CD4-positive, alpha-beta T cell treated with Interleukin-4 for 4 hours (primary cell): ENCODE measurements around the gene ADRA2B.
"Not testable (repeated sequence)": the region's sequence is repeated elsewhere in the genome, so short reads cannot be mapped to it uniquely, and the experiment has no call there.

Experiments
- DNase-seq: peaks from one replicate; pipeline ENCODE4 v3.0.0-alpha.2; 2020

ADRA2B gene

DNA sequence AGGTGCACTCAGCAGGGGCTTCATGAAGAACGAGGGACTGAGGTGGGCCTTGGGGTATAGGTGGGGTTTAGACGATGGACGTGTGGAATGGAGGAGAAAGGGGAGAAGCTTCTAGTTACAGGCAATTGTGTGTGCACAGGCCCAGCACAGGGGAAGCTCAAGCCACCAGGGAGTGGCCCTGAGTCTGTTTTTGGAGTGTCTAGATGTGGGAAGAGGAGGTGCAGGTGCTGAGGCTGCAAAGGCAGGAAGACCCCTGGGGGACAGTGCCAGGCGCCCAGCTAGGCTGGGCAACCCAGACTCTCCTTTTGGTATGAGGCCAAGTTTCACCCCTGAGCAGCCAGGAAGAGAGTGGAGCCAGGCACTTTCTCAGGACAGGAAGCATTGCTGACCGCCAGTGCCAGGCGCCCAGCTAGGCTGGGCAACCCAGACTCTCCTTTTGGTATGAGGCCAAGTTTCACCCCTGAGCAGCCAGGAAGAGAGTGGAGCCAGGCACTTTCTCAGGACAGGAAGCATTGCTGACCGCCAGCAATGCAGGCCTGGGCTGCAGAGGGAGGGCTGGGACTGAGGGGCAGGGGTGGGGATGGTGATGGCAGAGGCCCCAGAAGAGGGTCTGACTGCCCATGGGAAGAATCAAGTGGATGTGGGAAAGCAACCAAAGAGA is 31.4 kb downstream of the ADRA2B start:
- DNase-seq = not testable (repeated sequence)

DNA sequence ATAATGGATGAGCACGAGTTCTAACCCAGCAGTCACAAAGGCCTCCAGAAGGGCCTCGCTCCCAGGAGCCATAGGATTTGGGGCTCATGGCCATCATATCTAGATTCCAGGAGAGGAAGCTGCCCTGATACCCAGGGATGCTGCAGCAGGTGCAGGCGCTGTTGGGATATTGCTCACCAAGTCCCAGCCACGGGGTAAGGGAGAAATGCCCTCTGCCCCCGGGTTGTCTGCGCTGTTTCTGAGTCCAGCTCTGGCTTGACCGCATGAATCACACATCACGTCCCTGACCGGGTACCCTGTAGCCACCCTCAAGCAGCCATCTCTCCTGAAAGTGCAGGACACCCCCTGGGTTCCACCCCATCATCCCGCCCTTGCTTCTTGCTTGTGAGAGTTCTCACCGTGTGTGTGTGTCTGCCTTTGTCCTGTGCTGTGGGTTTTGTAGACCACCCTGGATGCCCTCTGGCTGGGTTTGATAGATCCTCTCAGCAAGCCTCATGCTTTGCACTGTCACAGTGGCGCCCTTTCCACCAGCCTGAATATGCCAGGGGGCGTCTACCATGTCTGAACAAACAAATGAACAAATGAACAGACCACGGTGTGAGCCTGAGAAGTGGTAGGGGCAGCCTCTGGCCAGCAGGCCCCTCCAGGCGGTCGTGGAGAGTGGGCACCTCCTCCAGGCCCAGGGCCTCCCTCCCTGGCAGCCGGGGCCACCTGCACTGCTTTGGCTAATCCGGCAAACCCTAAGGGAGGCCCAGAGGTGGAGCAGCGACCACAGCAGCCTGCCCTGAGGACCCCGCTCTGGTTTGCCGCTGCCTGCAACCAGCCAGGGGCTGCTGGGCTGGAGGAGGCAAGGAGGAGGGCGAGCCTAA is 32.1 kb downstream of the ADRA2B start:
- no peak for DNase-seq

DNA sequence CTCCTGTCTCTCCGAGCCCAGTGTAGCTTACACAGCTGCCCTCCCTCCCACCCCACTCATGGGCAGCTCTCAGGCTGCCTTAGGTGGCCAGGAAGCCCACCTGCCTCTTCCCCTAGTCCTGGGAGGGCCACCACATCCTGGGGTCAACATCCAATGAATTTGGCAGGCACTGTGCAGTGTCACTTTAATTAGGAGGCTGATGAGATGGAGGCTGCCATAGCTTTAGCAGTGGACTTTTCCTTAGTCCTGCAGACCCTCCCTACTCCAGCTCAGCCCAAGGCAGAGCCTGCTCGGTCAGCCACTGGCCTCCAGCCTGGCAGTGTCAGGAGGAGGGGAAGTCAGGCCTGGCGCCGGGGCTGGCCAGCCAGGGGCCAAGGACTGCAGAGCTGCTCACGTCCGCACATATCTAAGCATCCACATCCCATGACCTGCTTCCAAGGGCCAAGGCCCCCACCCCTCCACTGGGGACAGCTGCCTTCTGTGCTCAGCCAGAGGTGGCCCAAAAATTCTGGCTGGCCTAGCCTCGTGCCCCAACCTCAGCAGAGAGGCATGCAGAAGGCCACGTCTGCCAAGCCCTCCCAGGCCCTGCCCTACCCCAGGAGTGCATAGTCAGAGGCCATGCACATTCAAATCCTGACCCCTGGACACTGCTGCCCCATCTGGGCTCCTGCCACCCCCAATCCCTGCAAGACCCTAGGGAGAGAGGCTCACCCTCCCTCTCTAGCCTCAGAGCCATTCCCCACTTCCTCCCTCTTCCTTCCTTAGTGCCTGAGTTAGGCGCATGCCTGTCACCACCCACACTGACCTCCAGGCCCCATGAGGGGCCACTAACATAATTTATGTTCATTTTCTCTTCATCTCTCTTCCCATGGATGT is 33.1 kb downstream of the ADRA2B start:
- no peak for DNase-seq

DNA sequence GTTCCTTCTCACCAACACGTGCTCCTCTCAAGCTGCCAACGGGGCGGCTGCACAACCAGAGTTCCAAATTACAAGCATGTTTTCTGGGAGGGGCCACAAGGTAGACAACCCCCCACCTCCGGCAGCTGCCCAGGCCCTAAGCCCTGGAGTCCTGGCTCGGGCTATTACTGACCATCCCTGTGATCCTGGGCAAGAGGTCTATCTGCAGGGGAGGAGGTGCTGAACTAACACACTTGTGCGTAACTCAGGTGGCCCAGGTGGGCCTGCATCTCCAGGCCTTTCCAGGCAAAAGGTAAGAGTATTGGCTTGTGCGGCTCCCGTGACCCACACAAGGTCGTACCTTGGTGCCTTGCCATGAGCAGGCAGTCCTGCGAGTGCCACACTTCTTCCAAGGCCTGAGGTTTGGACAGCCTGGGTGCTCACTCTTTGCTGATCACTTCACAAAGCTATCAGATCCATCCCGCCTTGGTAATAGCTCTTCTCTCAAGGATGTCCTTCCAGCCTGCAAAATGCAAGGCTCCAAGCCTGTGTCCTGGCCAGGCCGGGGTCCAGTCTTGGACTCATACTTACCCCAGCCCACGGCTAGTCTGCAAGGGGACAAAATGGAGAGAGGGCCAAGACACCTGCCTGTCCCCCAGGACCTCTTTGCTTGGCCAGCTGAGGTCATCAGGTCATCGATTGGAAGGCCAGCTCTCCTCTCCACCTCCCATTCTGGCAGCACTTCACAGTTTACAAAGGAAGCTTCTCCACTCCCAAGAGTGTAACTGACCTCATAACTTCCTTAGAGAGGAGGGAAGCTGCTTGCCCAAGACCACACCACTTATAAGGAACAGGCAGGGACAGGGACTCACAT is 33.9 kb downstream of the ADRA2B start:
- DNase-seq = no peak

DNA sequence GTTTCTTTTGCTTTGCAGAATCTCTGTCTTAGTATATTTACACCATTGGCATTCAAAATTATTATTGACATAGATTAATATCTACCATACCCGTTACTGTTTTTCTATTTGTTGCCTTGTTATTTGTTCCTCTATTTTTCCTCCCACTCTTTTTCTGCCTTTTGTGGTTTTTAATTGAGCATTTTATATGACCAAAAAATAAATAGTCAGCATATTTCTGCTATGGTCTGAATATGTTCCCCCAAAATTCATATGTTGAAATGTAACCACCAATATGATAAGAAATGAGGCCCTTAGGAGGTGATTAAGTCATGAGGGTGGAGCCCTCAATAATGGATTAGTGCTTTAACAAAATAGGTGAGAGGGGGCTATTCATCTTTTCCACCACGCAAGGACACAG is 35.3 kb downstream of the ADRA2B start:
- DNase-seq = no peak

DNA sequence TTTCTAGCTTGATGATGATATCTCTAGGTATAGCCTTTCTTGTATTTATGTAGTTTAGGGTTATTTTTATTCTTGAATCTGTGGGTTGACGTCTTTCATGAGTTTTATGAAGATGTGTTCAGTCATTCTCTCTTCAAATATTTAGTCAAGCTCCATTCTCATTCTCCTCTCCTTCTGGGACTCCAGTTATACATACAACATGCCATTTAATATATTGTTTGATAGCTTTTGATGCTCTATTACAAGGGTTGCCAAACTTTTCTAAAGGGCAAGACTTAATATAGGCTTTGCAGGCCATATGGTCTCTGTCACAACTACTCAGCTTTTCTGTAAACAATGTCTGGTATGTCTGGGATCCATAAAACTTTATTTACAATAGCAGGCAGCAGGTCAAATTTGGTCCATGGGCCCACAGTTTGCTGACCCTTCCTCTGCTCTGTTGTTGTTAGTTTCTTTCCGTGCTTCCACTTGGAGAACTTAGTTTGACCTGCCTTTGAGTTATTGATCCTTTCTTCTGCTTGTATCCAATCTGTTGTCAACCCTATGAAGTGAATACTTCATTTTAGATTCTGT is 41.1 kb downstream of the ADRA2B start:
- DNase-seq = no peak

DNA sequence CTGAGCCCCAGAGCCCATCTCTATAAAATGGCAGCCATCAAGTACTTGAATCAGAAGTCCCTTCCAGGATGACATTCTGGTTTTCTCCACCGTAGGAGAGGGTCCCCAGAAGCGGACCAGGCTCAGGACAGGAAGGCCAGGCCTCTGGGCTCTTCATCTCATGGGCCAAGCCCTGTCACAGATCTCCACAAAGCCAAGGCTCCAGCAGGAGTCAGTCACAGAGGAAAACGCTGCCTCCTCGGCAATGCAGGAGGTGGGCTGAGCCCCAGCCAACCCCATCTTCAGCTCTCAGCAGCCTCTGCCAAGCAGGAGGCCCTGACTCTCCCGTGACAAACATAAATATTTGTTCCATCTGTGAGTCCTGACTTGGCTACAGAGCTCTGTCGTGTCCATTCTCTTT is 42.2 kb downstream of the ADRA2B start:
- DNase-seq = no peak

DNA sequence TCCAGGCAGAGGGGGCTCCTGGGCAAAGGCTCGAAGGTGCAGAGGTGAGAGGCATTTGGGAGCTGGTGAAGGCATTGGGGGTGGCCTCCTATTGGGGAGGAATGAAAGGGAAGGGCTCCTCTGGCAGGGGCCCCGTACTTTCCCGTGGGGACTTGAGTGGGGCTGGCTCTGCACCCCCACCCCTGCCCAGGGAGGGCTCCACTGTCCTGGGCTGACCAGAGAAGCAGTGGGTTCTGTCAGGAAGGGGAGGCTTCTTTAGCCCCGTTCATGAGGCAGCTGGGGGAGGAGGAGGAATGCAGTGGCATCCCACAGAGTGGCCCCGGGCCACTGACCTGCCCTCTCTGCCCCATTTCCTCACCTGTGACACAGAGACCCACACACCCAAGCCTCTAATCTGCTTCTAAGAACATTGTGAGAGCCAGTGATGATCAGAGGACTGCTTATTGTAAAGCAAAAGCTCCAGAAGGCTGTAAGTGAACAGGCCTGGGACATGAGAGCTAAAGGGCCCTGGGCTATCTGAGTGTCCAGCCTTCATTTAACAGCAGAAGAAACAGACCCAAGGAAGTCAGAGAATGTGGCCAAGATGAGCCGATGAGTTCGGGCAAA is 43.1 kb downstream of the ADRA2B start:
- no peak for DNase-seq

DNA sequence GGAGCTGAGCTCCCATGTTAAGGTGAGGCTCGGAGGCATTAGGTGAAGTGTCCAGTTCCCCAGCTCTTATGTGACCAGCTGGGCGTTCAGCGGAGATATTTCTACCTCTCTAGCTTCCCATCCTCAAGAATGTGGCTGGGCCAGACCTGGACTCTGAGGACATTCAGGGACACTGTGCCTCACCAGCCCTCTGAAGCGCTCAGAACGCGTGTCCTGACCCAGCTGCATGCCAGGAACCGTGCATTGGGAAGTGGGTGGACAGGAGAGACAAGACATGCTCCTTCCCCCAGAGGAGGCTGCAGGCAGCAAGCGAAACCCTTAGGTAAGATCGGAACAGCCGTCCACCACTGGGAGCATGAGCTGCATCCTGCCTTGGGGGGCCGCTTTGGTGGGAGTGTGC is 43.6 kb downstream of the ADRA2B start:
- no peak for DNase-seq

DNA sequence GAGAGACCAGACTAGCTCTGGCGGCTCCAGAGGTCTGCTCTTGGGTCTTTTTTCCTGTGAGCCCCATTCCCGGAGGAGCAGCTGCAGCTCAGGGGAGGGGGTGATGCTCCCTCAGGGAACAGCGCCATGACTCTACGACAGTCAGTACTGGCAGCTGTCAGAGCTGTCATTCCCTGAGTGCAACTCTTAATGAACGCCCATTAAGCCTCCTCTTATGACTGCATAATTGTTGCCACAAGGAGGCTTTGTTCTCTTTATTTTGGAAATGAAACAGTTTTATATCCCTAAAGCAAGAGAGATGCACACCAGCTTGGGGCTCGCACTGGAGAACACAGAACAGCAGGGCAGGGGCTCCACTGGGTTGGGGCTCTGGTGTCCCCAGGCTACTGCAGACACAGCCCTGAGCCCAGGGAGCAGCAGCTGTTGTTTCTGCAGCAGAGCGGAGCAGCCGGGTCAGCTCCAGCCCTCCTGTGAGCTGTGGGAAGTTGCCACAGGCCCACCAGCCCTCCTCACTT is 44.3 kb downstream of the ADRA2B start:
- not testable (repeated sequence) for DNase-seq

DNA sequence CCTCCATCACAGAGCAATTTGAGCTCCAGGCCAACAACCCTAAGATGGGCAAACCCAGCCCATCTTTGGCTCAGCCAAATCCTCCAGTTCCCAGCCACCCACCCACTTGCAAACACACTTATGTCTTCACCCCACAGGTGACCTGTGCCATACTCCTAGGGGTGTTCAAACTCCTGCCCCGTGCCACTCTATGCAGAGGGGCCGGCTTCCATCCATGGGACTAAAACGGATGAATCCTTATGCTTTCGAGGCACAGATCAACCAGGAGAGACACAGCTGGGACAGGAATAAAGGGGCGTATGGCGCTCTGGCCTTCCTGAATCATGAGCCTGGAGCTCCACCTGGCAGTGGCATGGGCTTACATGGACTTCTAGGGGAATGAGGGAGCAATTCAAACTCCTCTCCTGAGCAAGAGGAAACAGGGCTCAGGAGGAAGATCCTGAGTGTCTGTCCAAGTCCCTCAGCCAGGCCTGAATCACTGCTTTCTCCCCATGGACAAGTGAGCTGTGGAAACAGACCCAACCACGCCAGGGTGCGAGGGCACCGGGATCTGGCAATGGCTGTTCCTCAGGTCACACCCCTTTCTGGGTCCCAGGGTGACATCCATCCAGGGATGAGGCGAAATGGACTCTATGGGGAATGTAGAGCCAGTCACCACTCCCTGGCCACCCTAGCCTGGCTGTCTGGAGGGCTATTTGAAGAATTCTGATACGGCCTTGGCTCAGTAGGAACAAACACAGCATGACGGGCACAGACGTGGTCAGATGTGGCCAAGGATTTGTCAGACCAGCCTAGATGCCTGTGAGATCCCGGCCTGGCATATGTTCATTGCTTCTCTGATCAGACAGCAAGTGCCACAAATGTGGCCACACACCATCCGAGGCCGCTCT is 45.0 kb downstream of the ADRA2B start:
- not testable (repeated sequence) for DNase-seq

DNA sequence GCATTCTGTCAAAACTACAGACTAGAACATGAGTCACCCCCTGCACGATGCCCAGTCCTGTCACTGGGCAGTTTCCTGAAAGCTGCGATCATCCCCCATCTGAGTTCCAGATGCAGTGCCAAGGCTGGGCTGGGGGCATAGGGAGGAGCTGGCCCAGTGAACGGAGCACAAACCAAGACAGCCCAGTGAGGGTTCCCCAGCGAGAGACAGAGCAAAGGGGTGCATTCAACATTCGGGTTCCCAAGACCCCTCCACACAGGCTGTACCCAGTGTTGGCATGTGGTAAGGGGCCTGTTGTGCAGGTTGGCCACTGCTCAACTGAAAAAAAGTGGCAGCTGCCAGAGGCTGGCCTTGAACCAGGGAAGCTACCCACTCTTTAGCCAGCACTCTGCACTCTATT is 46.0 kb downstream of the ADRA2B start:
- not testable (repeated sequence) for DNase-seq

DNA sequence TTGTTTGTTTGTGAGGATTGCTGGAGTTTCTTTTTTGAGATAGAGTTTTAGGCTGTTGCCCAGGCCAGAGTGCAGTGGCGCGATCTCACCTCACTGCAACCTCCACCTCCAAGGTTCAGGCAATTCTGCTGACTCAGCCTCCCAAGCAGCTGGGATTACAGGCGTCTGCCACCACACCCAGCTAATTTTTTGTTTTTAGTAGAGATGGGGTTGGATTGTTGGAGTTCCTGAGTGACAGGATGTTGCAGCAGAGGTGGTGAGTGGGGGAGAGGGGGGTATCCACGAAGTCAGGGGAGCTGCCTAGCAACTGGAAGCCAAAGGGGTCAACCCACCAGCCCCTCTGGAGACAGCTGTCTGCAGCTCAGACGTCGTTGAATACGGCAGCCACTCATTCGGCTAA is 46.5 kb downstream of the ADRA2B start:
- not testable (repeated sequence) for DNase-seq

DNA sequence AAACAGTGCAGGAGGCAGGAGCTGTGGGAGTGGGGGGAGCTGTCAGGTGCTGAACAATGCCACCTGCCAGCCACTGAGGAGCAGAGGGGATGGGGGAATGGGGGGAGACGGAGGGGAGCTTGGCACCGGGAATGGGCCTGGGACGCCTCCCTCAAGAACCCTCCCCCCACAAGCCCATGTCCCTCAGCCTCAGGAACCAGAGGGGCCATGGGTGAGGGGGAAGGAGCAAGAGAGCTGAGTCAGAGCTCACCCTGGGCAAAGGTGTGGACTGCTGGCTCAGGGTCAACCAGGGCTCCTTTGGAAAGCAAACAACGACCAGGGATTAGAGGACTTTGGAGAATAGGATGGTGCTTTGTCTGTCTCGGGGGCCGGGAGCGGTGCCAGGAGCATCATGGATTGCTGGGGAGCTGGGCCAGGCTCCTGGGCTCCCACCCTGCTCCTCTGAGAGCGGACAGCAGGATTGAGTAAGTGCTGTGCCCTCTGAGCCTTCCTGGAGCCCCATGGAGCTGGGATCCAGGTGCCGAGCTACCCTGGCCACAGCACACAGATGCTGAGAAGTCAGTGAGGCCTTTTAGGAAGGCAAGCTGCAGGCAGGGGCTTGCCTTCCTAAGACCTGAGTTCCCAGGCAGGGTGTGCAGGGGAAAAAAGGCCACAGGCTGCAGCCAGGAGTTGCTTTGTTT is 48.3 kb downstream of the ADRA2B start:
- not testable (repeated sequence) for DNase-seq

DNA sequence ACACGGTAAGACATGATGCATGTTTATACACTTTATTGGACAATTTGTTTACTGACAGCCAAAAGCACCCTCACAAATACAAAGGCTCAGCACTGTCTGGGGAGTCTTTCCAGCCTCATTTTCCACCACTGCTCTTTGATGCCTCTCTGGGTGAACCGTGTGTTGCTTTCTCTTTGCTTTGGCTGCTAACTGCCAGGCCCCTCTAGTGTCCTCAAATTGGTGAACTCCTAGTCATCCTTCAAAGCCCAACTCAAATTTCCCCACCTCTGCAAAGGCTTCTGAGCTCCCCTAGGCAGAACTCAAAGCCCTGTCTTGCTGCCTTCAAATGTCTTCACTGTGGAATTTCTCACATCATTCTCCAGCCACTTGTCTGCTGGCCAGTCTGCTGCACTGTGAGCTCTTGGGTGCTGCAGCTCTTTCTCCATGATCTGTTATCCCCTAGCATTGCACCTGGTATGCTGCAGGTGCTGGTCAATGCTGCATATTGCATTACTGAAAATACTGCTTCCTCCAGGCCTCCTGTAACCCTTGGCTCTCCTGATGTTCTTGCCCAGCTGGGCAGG is 49.2 kb downstream of the ADRA2B start:
- DNase-seq = not testable (repeated sequence)

DNA sequence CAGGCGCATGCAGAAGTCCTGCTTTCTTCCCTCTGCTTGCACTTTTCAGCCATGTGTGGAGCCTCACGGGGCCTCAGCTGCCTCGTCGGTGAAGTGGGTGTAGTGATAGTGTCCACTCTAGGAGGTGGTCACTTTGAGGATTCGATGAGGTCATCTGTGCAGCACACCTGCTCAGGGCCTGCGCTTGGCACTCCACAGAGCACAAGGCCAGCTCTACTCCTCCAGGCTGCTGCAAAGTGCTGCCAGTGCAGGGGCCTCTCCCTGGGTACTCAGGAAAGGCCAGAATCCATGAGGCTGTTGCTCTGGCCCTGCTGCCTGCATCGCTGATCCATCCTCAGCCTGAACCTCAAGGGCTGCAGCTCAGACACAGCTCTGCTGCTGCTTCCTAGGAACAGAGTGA is 49.9 kb downstream of the ADRA2B start:
- DNase-seq = not testable (repeated sequence)

DNA sequence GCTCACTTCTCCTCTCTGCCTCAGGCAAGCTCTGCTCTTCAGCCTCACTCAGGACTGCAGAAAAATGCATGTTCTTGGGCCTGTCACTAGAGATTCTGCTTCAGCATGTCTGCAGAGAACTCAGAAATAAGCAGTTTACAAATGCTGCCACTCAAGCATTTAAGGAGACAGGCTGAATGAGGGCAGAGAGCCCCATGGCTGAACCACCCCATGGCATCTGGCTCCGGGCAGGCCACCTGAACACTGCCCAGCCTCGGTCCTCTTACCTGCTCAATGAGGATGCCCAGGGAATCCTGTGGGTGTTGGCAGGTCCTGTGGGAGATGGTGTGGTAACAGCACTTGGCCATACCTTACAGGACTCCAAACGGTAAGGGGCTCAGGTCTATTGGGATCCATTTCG is 50.4 kb downstream of the ADRA2B start:
- DNase-seq = not testable (repeated sequence)

DNA sequence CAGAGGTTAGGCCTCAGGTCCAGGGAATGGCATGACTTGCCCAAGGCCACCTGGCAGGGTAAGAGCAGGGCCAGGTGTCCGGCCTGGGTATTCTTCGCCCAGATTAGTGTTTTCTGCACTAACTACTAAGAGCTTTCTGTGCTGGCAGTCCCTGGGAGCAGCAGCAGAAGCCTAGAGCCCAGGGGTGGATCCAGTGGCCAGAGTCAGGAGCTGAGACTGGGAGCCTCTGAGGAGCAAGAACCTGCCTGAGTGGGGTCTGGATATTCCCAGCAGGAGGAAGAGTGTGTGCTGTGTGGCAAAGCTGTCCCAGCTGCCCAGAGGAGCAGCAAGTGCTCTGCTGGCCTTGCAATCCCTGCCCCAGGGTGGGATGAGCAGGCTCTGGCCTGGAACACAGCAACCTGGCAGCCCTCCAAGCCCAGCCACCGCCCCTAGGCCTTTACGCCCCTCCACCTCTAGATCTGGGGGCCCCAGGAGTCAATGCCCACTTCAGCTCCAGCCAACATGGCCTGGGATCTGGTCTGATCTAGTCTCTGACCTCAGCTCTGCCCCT is 50.9 kb downstream of the ADRA2B start:
- no peak for DNase-seq

DNA sequence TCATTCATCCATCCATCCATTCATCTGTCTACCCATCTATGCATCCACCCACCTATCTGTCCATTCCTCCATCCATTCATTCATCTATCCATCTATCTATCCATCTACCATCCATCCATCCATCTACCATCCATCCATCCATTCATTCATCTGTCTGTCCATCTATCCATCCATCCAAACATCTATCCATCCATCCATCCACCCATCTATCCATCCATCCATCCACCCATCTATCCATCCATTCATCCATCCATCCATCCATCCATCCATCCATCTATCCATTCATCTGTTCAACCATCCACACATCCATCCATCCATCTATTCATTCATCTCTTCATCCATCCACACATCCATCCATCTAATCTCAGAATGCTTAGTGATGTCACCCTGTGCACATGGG is 51.6 kb downstream of the ADRA2B start:
- not testable (repeated sequence) for DNase-seq
